GM18526 (cell line): ENCODE data around the gene KCNQ1OT1.

Experiments
- POLR2A ChIP-seq: IDR thresholded peaks from 3 replicates; pipeline ENCODE4 v1.6.1; 2011; ENCODE audit not compliant: insufficient read length; ENCODE audit errors: extremely low read depth

The KCNQ1OT1 gene

DNA sequence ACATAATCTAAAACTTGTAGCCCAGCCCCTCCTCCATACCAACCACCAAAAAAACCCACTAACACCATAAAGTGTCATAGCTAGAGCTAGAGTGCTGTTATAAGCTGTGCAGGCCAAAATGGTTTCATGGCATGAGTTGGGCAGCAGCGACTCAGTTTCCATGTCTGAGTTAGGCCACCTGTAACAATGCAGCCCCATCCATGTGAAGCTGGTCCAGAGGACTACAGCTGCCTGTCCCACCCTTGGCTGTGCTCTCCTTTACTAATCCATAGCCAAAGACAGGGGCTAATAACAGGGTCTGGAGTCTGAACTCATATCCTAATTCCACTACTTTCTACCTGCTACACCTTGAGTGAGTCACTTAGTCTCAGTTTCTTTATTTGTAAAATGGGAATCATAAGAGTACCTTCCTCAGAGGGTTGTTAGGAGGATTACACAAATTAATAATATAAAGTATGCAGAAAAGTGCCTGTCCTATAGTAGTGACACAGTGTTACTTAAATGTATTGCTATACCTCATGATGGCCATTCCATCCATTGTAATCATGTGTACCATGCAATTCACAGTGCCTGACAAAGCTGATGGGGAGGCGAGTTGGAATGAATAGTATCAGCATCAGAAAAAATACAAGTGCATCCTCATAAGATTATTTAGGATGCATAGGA lies 20.6 kb downstream of the KCNQ1OT1 start:
- no peak for TF ChIP-seq POLR2A

DNA sequence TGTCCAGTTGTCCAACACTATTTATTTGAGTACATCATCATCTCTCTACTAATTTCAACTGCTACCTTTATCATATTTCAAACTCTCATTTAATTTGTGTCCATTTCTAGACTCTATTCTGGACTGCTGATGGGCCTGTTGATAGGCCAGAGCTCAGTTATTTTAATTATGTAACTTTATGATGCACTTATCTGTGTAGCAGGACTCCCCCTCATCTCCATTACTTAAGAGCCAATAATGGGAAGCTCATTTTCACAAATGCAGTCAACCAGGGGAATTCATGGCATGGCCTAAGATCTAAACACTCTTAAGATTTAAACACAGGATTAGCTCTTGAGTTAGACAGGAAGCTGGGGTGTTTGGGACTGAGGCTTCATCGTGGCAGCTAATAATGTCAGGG lies 21.4 kb downstream of the KCNQ1OT1 start:
- no peak for TF ChIP-seq POLR2A

DNA sequence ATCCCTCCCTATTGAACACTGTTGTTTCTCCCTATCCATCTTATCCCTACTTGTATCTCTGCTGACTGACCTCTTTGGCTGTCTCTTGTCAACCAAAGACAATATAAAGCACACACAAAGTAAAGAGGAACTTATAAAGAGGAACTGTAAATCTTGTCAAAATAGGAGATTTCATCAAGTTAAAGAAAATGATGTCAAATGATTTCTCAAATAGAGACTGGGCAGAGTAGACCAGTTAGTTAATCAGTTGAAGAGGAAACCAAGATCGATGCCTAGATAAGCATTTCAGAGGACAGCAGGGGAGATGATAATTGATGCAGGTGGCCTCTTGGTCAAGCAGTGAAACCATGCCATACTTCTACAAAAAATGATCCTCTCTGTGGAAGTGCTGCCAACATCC lies 22.7 kb downstream of the KCNQ1OT1 start:
- no peak for TF ChIP-seq POLR2A

DNA sequence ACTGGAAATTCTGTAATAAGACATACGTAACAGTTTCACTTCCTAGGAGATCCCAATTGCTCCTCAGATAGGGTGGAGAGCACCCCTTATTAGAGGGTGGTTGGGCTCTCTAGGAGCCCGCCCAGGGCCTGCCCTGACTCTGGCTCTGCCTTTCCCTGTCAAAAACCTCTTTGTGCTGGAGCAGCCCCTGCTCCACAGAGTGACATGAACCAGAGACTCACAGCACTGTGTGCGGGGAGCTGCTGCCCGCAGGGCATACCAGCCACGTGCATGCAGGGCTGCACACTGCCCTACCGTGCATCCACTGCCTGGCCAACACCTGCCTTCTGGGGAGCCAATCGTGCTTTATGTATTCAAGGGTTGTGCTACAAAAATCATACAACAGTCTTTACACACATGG lies 24.3 kb downstream of the KCNQ1OT1 start:
- no peak for TF ChIP-seq POLR2A

DNA sequence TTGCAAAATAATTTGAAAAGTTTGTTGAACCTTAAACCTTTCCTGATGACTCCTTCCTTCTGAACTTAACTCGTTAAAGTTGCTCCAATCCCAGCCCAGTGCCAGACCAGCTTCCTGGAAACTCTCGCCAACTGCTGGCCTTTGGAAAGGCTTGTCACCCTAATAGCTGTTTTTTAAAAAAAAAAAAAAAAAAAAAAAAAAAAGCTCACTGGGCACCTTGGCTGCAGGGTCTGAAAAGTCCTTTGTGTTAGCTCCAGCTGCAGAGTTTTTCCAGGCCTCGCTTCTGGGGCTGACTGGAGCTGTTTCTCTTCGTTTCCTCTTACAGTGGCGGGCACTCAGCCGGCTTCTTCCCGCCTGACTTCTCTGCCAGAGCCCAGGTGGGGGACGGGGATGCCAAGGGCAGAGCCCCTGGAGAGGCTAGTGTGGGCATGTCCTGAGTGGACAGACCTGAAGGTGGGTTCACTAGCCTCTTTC lies 25.1 kb downstream of the KCNQ1OT1 start:
- TF ChIP-seq POLR2A, result no peak

DNA sequence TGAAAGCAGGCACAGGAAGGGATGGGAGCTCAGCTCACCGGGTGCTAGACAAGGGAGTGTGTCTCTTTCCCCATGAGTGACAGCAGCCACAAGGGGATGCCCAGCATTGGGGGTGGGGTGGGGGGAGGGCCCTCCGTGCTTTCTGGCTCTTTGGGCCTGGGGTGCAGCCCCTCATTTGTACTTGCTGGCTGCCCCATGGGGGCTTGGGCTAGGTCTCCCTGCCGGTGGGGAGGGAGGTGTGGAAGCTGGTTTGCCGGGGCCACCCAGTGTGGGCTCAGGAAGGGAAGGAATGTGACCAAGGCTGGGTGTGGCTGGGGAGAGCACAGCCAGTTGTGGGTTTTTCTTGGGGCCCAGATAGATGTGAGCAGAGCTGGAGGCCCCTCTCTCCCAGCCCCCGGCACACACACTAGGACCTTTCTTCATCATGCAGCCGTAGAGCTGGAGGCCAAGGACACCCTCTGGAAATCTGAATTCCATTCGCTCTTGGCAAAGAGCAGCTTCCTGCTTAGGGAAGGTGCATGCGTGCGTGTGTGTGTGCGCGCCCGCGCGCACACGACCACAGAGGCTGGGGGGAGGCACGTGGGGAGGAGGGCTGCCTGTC lies 25.8 kb downstream of the KCNQ1OT1 start:
- TF ChIP-seq POLR2A, result no peak

DNA sequence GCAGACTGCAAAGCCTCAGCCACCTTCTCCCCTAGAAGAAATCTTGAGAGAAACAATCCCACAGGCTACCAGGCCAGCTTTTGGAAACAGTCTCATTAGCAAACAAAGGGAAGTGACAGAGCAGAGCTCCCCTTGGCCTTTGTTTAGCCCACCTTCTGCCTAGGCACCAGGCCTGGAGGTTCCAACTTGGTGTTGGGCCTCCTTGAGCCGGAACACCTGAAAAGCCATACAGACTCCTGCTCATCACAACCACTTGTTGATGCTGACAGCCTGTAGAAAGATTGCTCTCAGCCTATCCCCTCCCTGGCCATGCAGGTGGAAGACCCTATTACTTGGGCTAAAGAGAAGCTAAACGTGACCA lies 26.6 kb downstream of the KCNQ1OT1 start:
- TF ChIP-seq POLR2A, result no peak

DNA sequence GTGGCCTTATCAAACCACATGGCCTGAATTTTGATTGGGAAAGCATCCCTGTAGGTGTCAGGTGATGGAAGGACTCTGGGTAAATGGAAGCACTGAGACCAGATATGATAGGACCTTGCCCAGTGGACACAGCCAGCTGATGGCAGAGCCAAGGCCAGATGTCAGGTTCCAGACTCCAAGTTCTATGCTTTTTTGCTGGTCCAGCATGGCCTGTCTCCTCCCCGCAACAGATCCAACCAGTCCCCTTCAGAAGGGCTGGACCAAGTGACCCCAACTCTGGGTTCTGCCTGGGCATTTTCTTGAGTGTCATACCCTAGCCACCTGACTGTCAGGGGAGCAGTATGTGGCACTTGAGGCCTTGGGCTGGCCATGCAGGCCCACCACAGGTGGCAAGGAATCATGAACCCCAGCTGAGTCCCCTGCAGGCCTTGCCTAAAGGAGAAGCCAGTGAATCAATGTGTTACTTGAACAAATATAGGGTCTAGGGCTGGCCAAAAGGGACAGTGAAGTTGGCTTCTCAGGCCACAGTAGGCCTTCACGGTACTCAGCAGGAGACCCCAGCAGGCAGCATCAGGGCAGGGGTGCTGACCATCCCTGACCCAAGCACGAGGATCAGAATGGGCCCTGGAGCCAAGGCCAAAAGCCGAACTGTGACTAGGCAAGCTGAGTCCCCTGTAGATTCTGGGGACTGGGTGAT lies 27.1 kb downstream of the KCNQ1OT1 start:
- no peak for TF ChIP-seq POLR2A

DNA sequence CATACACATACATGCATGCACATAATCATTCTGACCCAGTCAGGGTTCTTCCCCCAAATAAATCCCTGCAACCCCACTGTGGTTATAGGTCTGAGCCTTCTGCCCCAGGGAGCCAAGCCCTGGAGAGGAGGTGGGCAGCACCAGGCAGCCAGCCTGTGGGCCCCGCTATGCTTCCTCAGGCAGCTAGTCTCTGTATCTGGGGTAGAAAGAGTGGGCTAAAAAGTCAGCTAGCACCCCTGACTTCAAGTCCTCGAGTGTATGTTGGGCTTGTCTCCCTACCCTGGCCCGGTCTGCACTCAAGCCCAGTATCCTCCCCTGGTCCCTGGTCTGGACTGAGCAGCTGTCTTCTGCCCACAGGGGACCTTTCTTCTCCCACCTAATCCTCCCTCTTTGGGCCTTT lies 28.0 kb downstream of the KCNQ1OT1 start:
- no peak for TF ChIP-seq POLR2A

DNA sequence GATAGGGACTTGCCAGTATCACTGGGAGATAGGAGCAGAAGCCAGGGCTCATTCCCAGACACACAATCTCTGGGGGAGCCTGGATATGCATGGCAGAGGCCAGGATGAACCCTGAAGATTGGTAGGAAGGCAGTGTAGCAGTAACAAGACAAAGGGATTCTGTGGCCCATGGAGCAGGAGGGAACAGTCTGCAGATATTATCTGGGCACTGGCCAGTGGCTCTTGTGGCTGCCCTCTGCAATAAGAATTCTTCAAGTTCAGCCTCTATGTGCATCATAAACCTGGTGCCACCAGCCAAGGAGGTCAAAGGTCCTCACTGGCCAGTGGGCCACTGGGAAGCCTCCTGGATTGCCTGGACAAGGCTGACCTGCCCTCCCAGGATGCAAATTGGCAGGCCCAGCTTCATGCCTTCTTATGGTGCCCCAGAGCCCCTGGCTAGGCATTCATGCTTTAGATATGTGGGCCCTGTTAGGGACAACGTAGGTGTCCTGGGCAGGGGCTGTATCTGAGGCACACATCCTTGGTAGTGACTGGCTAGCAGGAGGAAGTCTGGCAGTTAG lies 29.2 kb downstream of the KCNQ1OT1 start:
- no peak for TF ChIP-seq POLR2A

DNA sequence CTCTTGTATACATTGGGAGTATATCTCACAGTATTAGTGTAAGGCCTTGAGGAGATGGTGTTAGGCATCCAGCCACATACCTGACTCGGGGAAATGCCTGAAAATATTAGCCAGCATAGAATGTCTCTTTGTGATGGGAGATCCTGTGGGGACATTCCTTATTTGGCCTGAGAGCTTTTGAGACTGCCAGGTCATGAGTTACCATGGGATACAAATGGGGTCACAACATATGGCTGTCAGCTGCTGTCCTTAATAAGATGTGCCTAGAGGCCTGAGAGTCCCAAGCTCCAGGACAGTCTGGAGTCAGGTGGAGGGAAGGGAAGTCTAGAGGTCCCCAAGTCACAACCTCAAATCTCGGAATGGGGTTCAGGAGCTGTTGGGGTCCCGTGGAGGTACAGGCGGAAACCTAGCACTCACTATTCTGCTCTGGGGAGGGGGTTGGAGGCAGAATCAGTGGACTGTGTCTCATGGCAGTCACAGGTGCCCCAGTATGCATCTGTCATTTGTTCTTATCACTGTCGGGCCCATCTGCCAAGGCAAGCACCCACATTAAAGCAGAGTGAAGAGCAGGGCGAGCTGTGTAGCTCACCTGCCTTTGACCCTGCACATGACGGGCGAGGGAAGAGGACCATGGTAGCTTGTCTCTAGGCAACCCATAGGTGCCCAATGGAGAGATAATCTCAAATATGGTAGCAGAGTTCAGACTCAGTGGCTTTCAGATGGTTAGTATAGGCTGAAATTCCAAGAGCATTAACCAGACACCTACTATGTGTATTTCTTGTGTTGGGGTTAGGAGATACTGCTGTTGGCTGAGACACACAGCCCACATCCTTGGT lies 29.9 kb downstream of the KCNQ1OT1 start:
- no peak for TF ChIP-seq POLR2A

DNA sequence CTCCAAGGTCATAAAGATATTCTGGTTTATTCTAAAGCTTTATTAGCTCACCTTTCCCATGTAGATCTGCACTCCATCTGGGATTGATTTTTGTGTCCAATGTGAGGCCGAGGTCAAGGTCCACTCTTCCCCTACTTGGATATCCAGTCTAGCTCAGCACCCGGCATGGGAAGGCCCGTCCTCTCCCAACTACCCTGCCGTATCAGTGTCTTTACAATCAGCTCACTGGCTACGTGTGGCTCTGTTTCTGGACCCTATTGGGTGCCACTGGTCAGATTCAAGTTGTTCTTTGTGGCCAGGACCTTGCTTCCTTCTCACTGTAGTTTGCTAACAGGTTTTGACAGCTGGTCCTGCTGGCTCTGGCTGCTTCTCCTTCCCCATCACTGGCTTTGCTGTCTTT lies 30.9 kb downstream of the KCNQ1OT1 start:
- TF ChIP-seq POLR2A, result no peak

DNA sequence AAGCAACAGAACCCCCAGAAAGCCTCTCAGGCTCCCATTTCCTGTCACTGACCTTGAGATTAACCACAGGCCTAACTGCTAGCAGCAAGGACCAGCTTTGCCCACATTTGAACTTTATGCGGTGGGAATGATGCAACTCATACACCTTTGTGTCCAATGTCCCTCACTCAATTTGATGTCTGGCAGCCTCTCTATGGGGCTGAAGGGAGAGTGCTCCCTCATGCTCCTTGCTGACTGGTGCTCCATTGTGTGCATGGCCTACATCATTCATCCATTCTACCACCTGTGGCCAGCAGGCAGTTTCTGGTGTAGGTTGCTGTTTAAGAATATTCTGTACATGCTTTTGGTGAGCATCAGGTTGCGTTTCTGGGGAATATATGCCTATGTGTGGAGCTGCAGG lies 31.9 kb downstream of the KCNQ1OT1 start:
- TF ChIP-seq POLR2A, result no peak

DNA sequence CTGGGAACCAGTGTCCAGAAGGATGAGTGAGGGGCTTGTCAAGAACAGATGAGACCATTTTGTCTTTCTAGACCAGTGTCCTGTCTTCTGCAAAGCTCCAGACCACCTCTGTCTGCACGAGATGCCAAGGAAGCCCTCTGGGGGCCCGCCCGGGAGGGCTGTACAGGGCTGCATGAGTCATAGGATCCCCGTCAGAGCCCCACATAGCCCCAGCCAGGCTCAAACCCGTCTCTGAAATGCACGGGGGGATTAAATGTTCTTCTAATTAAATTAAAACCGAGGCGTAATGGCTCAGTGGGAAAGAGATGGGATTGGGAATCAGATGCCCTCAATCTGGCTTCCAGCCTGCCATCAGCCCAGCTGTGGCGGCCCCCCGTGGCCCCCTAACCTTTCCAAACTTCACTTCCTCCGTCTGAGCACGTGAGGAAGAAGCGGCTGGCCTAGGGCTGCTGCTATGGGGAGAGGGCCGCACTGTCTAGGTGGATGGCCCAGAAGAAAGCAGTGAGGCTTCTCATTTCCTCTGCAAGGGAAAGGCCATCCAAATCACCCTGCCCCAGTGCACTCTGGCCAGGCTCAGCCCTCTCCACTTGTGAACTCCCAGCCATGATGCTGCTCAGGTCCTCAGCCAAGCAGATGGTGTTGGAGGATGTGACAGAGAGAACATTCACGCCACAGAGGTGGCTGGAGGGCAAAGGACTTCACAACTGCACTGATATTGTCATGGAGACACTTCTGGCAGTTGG lies 32.8 kb downstream of the KCNQ1OT1 start:
- TF ChIP-seq POLR2A, result no peak

DNA sequence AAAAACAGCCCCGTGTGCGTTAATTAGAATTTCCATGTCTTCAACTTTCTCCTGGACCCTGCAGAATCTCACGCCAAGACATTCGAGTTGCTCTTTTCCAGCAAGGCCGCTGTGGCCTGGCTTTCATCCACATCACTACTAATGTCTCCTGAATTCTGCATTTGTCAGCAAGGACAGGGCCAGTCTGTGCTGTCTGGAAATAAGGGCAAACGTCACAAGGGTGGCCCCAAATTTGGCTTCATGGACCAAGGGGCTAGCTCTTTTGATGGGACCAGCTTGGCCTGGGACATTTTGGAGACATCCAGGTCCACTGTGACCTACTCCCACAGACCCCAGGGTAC lies 33.4 kb downstream of the KCNQ1OT1 start:
- TF ChIP-seq POLR2A, result no peak
